NCI-H1092 treated with DMSO at 0.1 percent for 48 hours (cell line): ENCODE results near the gene MAS1L.

Source experiments
- DNase-seq: peaks from one replicate; lab custom pipeline; 2025; lab: John Stamatoyannopoulos, UW

Gene MAS1L

GRCh38 chr6:29510202-29510601 lies 22.4 kb upstream of the MAS1L start:
- DNase-seq = no peak

- DNase-seq = no peak
These were observed 22.0 kb upstream of the MAS1L start for GRCh38 chr6:29509711-29510110.

- DNase-seq = no peak
These were observed 21.5 kb upstream of the MAS1L start for GRCh38 chr6:29509239-29509638.

- no peak for DNase-seq
These were observed 19.6 kb upstream of the MAS1L start for GRCh38 chr6:29507319-29507718.

- DNase-seq = no peak
These were observed 18.8 kb upstream of the MAS1L start for GRCh38 chr6:29506446-29507067.

- DNase-seq = no peak
These were observed 18.1 kb upstream of the MAS1L start for GRCh38 chr6:29505808-29506207.

- no peak for DNase-seq
These were observed 17.2 kb upstream of the MAS1L start for GRCh38 chr6:29504961-29505360.

GRCh38 chr6:29502597-29502996 lies 14.8 kb upstream of the MAS1L start:
- no peak for DNase-seq

- DNase-seq = no peak
These were observed 14.4 kb upstream of the MAS1L start for GRCh38 chr6:29502181-29502580.

- no peak for DNase-seq
These were observed 13.3 kb upstream of the MAS1L start for GRCh38 chr6:29501106-29501505.

GRCh38 chr6:29500594-29500993 lies 12.8 kb upstream of the MAS1L start:
- DNase-seq = no peak

GRCh38 chr6:29499704-29500103 lies 11.9 kb upstream of the MAS1L start:
- DNase-seq = no peak

- DNase-seq = no peak
These were observed 9.2 kb upstream of the MAS1L start for GRCh38 chr6:29496961-29497360.

- no peak for DNase-seq
These were observed 7.8 kb upstream of the MAS1L start for GRCh38 chr6:29495571-29495970.

- no peak for DNase-seq
These were observed 6.4 kb upstream of the MAS1L start for GRCh38 chr6:29494131-29494530.

- DNase-seq = no peak
These were observed 5.5 kb upstream of the MAS1L start for GRCh38 chr6:29493261-29493660.

GRCh38 chr6:29491574-29491973 lies 3.8 kb upstream of the MAS1L start:
- no peak for DNase-seq

- DNase-seq = no peak
These were observed 2.8 kb upstream of the MAS1L start for GRCh38 chr6:29490552-29490951.

GRCh38 chr6:29490055-29490454 lies 2.3 kb upstream of the MAS1L start:
- DNase-seq = no peak

GRCh38 chr6:29489286-29489685 lies 1.5 kb upstream of the MAS1L start:
- no peak for DNase-seq

- DNase-seq = no peak
These were observed 1.1 kb upstream of the MAS1L start for GRCh38 chr6:29488874-29489273.

GRCh38 chr6:29487131-29487530 lies 625 bp downstream of the MAS1L start:
- no peak for DNase-seq

GRCh38 chr6:29486577-29486976 lies 1.2 kb downstream of the MAS1L start:
- no peak for DNase-seq

- DNase-seq = no peak
These were observed 4.0 kb downstream of the MAS1L start for GRCh38 chr6:29483735-29484134.

GRCh38 chr6:29483186-29483585 lies 4.6 kb downstream of the MAS1L start:
- DNase-seq = no peak
